Colon (tissue), 2 donors: ENCODE data around the gene ENAH.

Source experiments
- FAIRE-seq: peaks from 2 replicates; lab custom pipeline; 2012; peaks lifted over from hg19 to GRCh38; lab: Jason Lieb, UNC
- donor health status: control.
- donor health status: control.

ENAH gene

GRCh38 chr1:225451340-225451739, 201.6 kb downstream of the ENAH start:
- no peak for FAIRE-seq

- no peak for FAIRE-seq
These were observed 202.3 kb downstream of the ENAH start for GRCh38 chr1:225450491-225451191.

- FAIRE-seq: no peak
These were observed 203.1 kb downstream of the ENAH start for GRCh38 chr1:225449774-225450173.

- no peak for FAIRE-seq
These were observed 203.7 kb downstream of the ENAH start for GRCh38 chr1:225449261-225449660.

GRCh38 chr1:225448146-225448805, 204.6 kb downstream of the ENAH start:
- FAIRE-seq: no peak

DNA sequence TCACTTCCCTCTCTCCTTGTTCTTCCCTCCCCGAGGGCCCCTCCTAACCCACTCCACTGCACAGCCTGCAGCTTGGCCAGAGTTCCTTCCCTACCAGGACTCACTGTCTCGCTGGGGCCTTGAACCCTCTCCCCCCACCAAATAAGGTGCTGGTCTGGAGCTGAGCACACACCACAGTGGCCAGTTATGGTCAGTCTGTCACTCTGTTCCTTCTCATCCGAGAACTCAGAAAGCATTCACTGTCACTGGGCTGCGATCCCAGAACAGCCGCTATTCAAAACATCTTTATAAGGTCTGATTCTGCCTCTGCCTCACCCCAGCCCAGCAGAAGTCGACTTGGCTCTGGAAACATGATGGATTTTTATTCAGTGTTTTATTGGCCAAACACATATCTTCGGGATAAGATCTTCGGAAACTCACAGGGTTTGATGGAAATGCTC, 205.3 kb downstream of the ENAH start:
- no peak for FAIRE-seq

- no peak for FAIRE-seq
These were observed 205.8 kb downstream of the ENAH start for GRCh38 chr1:225446981-225447615.

- FAIRE-seq: no peak
These were observed 206.3 kb downstream of the ENAH start for GRCh38 chr1:225446595-225446960.

- FAIRE-seq: no peak
These were observed 207.0 kb downstream of the ENAH start for GRCh38 chr1:225445639-225446594.

GRCh38 chr1:225442123-225442505, 210.8 kb downstream of the ENAH start:
- no peak for FAIRE-seq

DNA sequence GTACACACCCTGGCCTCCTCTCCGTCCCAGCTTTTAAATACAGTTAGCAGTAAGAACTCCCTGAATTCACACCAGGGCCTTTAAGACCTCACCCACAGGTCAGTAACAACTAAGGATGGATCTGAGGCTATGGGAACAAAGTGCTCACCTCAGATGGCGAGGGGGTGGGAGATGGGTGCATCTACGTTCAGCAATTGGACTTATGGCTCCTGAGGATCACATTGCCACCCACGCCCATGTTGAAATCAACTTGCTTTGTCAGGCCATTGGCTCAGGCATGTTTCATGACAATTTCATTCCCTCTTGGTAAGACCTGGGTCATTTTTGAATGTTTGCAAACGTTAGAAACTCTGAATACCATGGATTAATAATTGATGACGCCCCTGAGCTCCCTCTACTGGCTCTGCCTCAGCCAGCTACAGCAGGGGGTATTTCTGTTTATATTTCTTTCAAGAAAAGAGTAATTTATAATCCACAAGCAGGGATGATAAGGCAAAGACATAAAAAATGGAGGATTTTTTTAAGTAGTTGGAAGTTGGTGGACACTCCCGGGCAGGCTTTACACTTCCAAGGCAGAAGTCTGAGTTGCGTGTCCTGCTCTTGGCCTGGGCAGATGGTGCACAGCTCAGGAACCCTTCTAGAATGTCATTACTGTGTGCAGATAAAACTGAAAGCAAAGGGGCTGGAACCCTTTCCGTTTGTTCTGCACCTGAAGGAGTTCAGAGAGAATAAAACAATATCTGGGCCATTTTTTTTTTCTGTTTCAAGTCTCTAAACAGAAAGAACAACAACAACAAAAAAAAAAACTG, 211.4 kb downstream of the ENAH start:
- no peak for FAIRE-seq

GRCh38 chr1:225440380-225441221, 212.3 kb downstream of the ENAH start:
- FAIRE-seq: no peak

DNA sequence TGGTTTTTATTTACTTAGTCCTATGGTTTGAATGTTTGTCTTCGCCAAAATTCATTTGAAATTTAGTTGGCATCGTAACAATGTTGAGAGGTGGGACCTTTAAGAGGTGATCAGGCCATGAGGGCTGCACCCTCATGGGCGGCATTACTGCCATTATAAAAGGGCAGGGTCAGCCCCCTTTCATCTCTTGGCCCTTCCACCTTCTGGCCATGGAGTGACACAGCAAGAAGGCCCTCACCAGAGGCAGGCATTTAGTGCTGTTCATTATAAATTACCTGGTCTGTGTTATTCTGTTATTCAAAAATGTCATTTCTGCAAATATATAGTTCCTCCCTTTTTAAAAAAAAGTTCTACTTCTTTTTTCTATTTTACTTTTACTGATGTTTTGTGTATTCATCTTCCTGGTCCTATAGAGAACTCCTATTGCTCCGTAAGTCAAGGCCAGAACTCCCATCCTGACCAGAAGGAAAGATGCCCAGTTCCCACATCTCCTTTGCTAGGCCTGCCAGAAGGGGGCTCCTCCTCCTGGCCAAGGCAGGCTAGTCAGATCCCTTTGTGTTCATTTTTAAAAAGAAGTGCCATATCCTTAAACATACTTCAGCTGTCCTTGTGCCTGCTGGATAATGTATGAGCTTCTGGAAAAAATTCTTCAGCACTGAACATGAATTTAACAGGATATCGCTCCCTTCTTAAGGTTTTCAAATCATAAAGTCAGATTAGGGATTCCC, 215.0 kb downstream of the ENAH start:
- no peak for FAIRE-seq
